ENCODE measurements around the gene FARP1. TPM values are rescaled to one million over a fixed set of nuclear protein-coding genes. Genes with fewer than 3 reads are reported as not detected.

Gene FARP1
- total RNA-seq, 1 donor from 2014 or later = 278 TPM

DNA sequence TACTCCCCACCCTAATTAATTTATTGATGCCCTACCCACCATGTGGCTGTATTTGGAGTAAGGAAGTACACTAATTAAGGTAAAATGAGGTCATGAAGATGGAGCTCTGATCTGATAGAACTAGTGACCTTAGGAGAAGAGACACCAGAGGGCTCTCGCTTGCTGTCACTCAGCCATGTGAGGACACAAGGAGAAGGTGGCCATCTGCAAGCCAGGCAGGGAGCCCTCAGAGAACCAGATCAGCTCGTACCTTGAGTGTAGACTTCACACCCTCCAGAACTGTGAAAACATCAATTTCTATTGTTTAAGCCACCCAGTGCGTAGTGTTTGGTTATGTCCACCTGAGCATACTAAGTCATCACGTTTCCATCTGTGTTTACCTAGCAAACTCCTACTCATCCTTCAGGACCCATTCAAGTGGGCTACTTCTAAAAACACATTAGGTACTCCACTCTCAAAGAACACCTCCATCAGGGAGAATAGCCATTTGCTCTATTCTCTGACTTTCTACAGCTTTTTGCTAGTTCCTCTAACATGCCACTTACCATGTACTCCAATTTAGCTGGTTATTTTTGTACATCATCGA lies 191.8 kb downstream of the FARP1 start:
- Mint-ChIP-seq H3K4me1 (ENCODE audit: low read depth) (peaks cover 37% of the 10 kb centered on the region), H3K27ac (peak overlapping the region; percentile 67), H3K4me3 (ENCODE audit: low read depth) (no peak overlapping the region), H3K9me3 (ENCODE audit: low read depth) (peaks cover 8% of the 10 kb centered on the region), H3K36me3 (ENCODE audit: insufficient read depth) (peaks cover 15% of the 10 kb centered on the region), H3K27me3 (no peaks in the 10 kb centered on the region)
- DNase-seq (ENCODE audit: low spot score, unreplicated experiment) = no peak
- TF ChIP-seq, protein P1, sequence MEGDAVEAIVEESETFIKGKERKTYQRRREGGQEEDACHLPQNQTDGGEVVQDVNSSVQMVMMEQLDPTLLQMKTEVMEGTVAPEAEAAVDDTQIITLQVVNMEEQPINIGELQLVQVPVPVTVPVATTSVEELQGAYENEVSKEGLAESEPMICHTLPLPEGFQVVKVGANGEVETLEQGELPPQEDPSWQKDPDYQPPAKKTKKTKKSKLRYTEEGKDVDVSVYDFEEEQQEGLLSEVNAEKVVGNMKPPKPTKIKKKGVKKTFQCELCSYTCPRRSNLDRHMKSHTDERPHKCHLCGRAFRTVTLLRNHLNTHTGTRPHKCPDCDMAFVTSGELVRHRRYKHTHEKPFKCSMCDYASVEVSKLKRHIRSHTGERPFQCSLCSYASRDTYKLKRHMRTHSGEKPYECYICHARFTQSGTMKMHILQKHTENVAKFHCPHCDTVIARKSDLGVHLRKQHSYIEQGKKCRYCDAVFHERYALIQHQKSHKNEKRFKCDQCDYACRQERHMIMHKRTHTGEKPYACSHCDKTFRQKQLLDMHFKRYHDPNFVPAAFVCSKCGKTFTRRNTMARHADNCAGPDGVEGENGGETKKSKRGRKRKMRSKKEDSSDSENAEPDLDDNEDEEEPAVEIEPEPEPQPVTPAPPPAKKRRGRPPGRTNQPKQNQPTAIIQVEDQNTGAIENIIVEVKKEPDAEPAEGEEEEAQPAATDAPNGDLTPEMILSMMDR (IDR thresholded peaks at IDR 0.05; ENCODE audit: unreplicated experiment) = no peak

- peaks cover 15% of the 10 kb centered on the region for H3K36me3 Mint-ChIP-seq (ENCODE audit: insufficient read depth)
- TF ChIP-seq, protein P1 (IDR thresholded peaks at IDR 0.05; ENCODE audit: unreplicated experiment) = no peak
- H3K9me3 Mint-ChIP-seq (ENCODE audit: low read depth) = peaks cover 8% of the 10 kb centered on the region
- no peak overlapping the region for H3K4me3 Mint-ChIP-seq (ENCODE audit: low read depth)
- no peak for DNase-seq (ENCODE audit: low spot score, unreplicated experiment)
- H3K27ac Mint-ChIP-seq = no peak overlapping the region
- H3K27me3 Mint-ChIP-seq = no peaks in the 10 kb centered on the region
- peaks cover 33% of the 10 kb centered on the region for H3K4me1 Mint-ChIP-seq (ENCODE audit: low read depth)
Observed at GRCh38 chr13:98335721-98336120, 192.8 kb downstream of the FARP1 start.

- no peak overlapping the region for H3K4me3 Mint-ChIP-seq (ENCODE audit: low read depth)
- H3K27me3 Mint-ChIP-seq = no peaks in the 10 kb centered on the region
- no peak for DNase-seq (ENCODE audit: low spot score, unreplicated experiment)
- TF ChIP-seq, protein P1 (IDR thresholded peaks at IDR 0.05; ENCODE audit: unreplicated experiment) = no peak
- peaks cover 15% of the 10 kb centered on the region for H3K36me3 Mint-ChIP-seq (ENCODE audit: insufficient read depth)
- peaks cover 26% of the 10 kb centered on the region for H3K4me1 Mint-ChIP-seq (ENCODE audit: low read depth)
- H3K9me3 Mint-ChIP-seq (ENCODE audit: low read depth) = peaks cover 8% of the 10 kb centered on the region
- H3K27ac Mint-ChIP-seq = no peak overlapping the region
Observed at GRCh38 chr13:98338310-98338709, 195.4 kb downstream of the FARP1 start.

DNA sequence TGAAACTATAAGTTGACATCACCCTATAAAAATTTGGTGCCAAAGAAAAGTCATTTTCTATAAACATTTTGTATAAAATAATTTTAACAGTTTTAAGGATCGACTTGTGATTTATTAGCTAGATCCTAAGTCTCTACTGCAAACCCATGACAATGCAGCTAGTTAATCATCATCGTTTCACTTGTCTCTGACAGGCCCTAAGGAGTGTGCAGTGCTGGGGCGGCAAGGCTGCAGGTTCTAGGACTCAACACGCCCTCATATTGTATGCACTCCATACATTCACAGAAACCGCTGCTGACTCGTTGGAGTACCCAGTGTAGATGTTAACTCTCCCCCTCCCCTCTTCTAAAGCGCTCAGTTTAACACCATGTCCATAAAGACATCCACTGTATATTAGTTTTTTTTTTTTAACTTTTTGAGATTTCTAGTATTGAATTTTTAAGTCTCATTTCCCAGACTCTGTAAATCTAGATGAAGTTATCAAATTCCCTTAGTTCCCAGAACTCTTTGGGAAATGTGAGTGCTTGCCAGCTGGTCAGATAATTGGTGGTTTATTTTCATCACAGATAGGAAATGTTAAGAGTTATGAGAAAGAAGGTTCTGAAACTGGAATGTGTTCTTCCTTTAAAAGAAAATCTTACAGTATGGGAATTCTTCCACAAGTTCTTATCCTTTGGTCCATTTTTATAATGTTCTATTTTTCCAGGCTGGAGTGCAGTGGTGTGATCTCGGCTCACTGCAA lies 197.0 kb downstream of the FARP1 start:
- peaks cover 21% of the 10 kb centered on the region for H3K4me1 Mint-ChIP-seq (ENCODE audit: low read depth)
- H3K4me3 Mint-ChIP-seq (ENCODE audit: low read depth) = no peak overlapping the region
- DNase-seq (ENCODE audit: low spot score, unreplicated experiment) = no peak
- H3K27ac Mint-ChIP-seq = no peak overlapping the region
- H3K27me3 Mint-ChIP-seq = no peaks in the 10 kb centered on the region
- H3K9me3 Mint-ChIP-seq (ENCODE audit: low read depth) = peaks cover 8% of the 10 kb centered on the region
- TF ChIP-seq, protein P1 (IDR thresholded peaks at IDR 0.05; ENCODE audit: unreplicated experiment) = no peak
- peaks cover 10% of the 10 kb centered on the region for H3K36me3 Mint-ChIP-seq (ENCODE audit: insufficient read depth)

DNA sequence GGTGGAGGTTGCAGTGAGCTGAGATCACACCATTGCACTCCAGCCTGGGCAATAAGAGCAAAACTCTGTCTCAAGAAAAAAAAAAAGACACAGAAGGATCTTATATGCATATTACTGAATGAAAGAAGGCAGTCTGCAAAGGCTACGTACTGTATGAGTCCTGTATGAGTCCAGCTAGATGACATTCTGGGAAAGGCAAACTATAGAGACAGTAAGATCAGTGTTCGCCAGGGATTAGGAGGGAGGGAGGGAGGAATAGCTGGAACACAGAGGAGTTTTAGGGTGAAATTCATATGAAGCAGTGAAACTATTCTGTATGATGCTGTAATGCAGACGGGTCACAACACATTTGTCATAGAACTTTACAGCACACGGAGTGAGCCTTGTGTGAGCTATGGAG lies 200.1 kb downstream of the FARP1 start:
- H3K4me1 Mint-ChIP-seq (ENCODE audit: low read depth) = peaks cover 19% of the 10 kb centered on the region
- H3K4me3 Mint-ChIP-seq (ENCODE audit: low read depth) = no peak overlapping the region
- H3K27me3 Mint-ChIP-seq = no peaks in the 10 kb centered on the region
- TF ChIP-seq, protein P1 (IDR thresholded peaks at IDR 0.05; ENCODE audit: unreplicated experiment) = no peak
- H3K27ac Mint-ChIP-seq = no peak overlapping the region
- no peak for DNase-seq (ENCODE audit: low spot score, unreplicated experiment)
- H3K9me3 Mint-ChIP-seq (ENCODE audit: low read depth) = no peaks in the 10 kb centered on the region
- H3K36me3 Mint-ChIP-seq (ENCODE audit: insufficient read depth) = peaks cover 5% of the 10 kb centered on the region
